ENCODE results near the gene GDPD5. TPM values are rescaled to one million over a fixed set of nuclear protein-coding genes. Genes with fewer than 3 reads are reported as not detected.

The GDPD5 gene
- polyA plus RNA-seq, 3 donors: 9.2 to 13.6 (median 12.1) TPM

- DNase-seq (ENCODE audit: extremely low read depth in 1 of 11, low read depth in 9 of 11, low spot score in 4 of 11): no peak
Measured at GRCh38 chr11:75440960-75441803, 84.6 kb downstream of the GDPD5 start.

GRCh38 chr11:75439495-75440120 lies 86.1 kb downstream of the GDPD5 start:
- no peak for DNase-seq (ENCODE audit: extremely low read depth in 1 of 11, low read depth in 9 of 11, low spot score in 4 of 11)

- no peak for DNase-seq (ENCODE audit: extremely low read depth in 1 of 11, low read depth in 9 of 11, low spot score in 4 of 11)
Measured at GRCh38 chr11:75439026-75439425, 86.7 kb downstream of the GDPD5 start.

- DNase-seq (ENCODE audit: extremely low read depth in 1 of 11, low read depth in 9 of 11, low spot score in 4 of 11): no peak
Measured at GRCh38 chr11:75437966-75438659, 87.6 kb downstream of the GDPD5 start.

- no peak for DNase-seq (ENCODE audit: extremely low read depth in 1 of 11, low read depth in 9 of 11, low spot score in 4 of 11)
Measured at GRCh38 chr11:75436806-75437205, 88.9 kb downstream of the GDPD5 start.

- DNase-seq (ENCODE audit: extremely low read depth in 1 of 11, low read depth in 9 of 11, low spot score in 4 of 11): no peak
Measured at GRCh38 chr11:75435571-75435925, 90.2 kb downstream of the GDPD5 start.

GRCh38 chr11:75434886-75435570 lies 90.7 kb downstream of the GDPD5 start:
- DNase-seq (ENCODE audit: extremely low read depth in 1 of 11, low read depth in 9 of 11, low spot score in 4 of 11): no peak

- DNase-seq (ENCODE audit: extremely low read depth in 1 of 11, low read depth in 9 of 11, low spot score in 4 of 11): no peak
Measured at GRCh38 chr11:75434051-75434450, 91.7 kb downstream of the GDPD5 start.

- DNase-seq (ENCODE audit: extremely low read depth in 1 of 11, low read depth in 9 of 11, low spot score in 4 of 11): no peak
Measured at GRCh38 chr11:75433443-75433842, 92.3 kb downstream of the GDPD5 start.

- no peak for DNase-seq (ENCODE audit: extremely low read depth in 1 of 11, low read depth in 9 of 11, low spot score in 4 of 11)
Measured at GRCh38 chr11:75432911-75433321, 92.8 kb downstream of the GDPD5 start, which contains the start of gene KLHL35. KLHL35 (minus strand) TSS chr11:75433203; CDS start chr11:75430629, 2,574 bp downstream.

- no peak for DNase-seq (ENCODE audit: extremely low read depth in 1 of 11, low read depth in 9 of 11, low spot score in 4 of 11)
Measured at GRCh38 chr11:75431533-75432525, 93.9 kb downstream of the GDPD5 start.

GRCh38 chr11:75430714-75431532 lies 94.8 kb downstream of the GDPD5 start:
- DNase-seq (ENCODE audit: extremely low read depth in 1 of 11, low read depth in 9 of 11, low spot score in 4 of 11): no peak

- peak in 6 of 11 donors; percentile 33 to 51 (median 39) for DNase-seq (ENCODE audit: extremely low read depth in 1 of 11, low read depth in 9 of 11, low spot score in 4 of 11)
Measured at GRCh38 chr11:75429902-75430713, 95.6 kb downstream of the GDPD5 start.

- DNase-seq (ENCODE audit: extremely low read depth in 1 of 11, low read depth in 9 of 11, low spot score in 4 of 11): no peak
Measured at GRCh38 chr11:75429641-75429901, 96.2 kb downstream of the GDPD5 start.

GRCh38 chr11:75428989-75429640 lies 96.6 kb downstream of the GDPD5 start:
- DNase-seq (ENCODE audit: extremely low read depth in 1 of 11, low read depth in 9 of 11, low spot score in 4 of 11): no peak

GRCh38 chr11:75428281-75428724 lies 97.4 kb downstream of the GDPD5 start:
- DNase-seq (ENCODE audit: extremely low read depth in 1 of 11, low read depth in 9 of 11, low spot score in 4 of 11): peak; percentile 75 to 89 (median 83)

Data from renal cortex interstitium (tissue), 11 donors.